MV-4-11 (cell line): ENCODE data around the gene BORCS6.

Experiments
- DNase-seq: peaks from one replicate; lab custom pipeline; 2025; lab: John Stamatoyannopoulos, UW

Gene BORCS6

DNA sequence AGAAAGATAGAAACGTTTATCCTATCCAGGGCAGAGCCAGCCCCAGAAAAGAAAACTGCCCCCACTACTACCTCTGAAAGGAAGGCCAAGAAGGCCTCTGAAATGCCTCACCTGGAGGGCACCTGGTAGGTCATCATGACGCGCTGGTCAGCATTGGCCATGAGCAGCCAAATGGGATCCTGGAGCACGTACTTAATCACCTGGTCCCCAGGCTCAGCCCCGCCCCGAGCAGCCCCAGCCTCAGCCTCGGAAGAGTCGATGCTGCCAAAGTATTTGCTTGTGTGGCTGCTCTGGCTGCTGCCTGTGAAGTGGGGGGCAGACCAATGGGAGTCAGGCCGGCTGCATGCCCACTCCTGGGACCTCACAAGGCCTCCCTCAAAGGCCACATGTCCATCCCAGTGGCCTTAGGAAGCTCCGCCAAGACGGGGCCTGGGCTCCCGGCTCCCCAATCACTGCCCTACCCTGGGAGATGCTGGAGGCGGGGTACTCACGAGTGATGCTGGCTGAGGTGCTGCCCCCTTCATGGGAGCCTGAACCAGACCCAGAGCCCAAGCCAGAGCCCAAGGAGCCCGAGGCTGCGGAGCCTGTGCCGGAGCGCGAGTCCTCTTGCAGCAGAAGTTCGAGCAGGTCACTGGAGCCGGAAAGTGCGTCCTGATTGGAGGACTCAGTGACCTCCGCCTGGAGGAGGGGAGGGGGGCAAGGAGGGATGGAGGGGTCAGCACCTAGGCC lies 47.7 kb downstream of the BORCS6 start:
- no peak for DNase-seq

DNA sequence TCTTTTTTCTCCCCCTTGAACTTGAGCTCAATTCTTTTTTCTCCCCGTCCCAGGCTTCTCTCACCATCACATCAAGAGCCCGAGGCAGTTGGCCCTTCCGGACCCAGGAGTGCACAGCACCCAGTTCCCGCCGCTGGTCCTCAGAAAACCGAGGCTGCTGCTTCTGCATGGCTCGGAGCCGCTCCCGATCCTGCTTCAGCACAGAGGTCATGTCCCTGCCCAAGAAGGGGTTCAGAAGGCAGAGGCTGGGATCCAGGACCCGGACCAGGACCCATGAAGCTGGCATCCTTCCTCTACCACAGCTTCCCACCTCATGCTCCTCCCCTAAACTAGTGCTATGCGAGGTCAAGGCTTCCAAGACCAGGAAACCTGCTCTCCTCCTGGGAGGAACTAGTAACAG lies 48.2 kb downstream of the BORCS6 start:
- DNase-seq = no peak

GRCh38 chr17:8141045-8141444 lies 48.9 kb downstream of the BORCS6 start:
- no peak for DNase-seq

GRCh38 chr17:8140065-8141029 lies 49.6 kb downstream of the BORCS6 start:
- DNase-seq = no peak

DNA sequence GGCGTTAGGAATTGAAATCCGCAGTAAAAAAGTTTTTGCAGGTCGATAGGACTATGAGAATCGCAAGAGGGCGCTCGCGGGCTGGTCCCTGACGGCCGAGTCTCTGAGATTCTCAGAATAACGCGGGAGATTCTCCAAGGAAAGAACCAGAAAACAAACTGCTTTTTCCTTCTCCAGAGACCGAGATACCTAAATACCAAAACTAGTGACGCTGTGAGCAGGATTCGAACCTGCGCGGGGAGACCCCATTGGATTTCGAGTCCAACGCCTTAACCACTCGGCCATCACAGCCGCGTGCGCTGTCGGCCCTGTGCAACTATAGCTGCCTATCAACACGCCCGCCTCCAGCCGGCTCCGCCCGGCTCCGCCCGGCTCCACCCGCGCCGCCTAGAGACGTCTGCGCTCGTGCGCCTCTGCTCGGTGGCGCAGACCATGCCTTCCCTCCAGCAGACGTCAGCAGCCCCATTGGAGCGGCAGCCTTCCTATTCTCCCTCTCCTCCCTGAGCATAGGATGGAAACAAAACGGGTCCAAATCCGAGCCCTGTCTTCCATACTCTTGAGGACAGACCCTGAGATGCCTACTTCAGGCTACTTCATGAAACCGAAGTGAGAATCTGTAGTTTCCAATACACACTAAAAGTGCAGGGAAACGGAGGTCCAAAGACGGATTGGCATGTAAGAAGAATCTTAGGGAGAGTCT lies 51.2 kb downstream of the BORCS6 start:
- DNase-seq = peak; percentile 98

GRCh38 chr17:8138374-8138671 lies 51.7 kb downstream of the BORCS6 start:
- no peak for DNase-seq
